ENCODE measurements around the gene SETDB2.

SETDB2 gene

GRCh38 chr13:49429121-49429520 is 15.0 kb upstream of the SETDB2 start:
- peaks cover 3% of the 10 kb centered on the region for H3K36me3 ChIP-seq (ENCODE audit: control insufficient read depth, insufficient read depth, low read length)
- no peak overlapping the region for H3K27ac ChIP-seq (ENCODE audit: low read depth, low read length, severe bottlenecking)
- no peaks in the 10 kb centered on the region for H3K9me3 ChIP-seq (ENCODE audit: control insufficient read depth, low read length)
- H3K4me1 ChIP-seq (ENCODE audit: control insufficient read depth, insufficient read depth, low read length, poor library complexity, severe bottlenecking) = no peaks in the 10 kb centered on the region
- no peak overlapping the region for H3K4me3 ChIP-seq (ENCODE audit: extremely low read depth, insufficient read depth, low read length, poor library complexity, severe bottlenecking)
- WGBS, 2 experiments (ENCODE audit: insufficient coverage in 2 of 2) = 80 to 93% methylated on average over 1 of the region's 1 CpG

GRCh38 chr13:49435992-49436391 is 8.1 kb upstream of the SETDB2 start:
- H3K36me3 ChIP-seq (ENCODE audit: control insufficient read depth, insufficient read depth, low read length) = peaks cover 3% of the 10 kb centered on the region
- H3K9me3 ChIP-seq (ENCODE audit: control insufficient read depth, low read length) = no peaks in the 10 kb centered on the region
- WGBS, 2 experiments (ENCODE audit: insufficient coverage in 2 of 2) = 100% methylated on average over 1 of the region's 1 CpG; no CpG with 5 or more reads in 1 of the 2 experiments
- no peak overlapping the region for H3K4me3 ChIP-seq (ENCODE audit: extremely low read depth, insufficient read depth, low read length, poor library complexity, severe bottlenecking)
- no peaks in the 10 kb centered on the region for H3K4me1 ChIP-seq (ENCODE audit: control insufficient read depth, insufficient read depth, low read length, poor library complexity, severe bottlenecking)
- no peak overlapping the region for H3K27ac ChIP-seq (ENCODE audit: low read depth, low read length, severe bottlenecking)

GRCh38 chr13:49436890-49437289 is 7.2 kb upstream of the SETDB2 start:
- no peak overlapping the region for H3K27ac ChIP-seq (ENCODE audit: low read depth, low read length, severe bottlenecking)
- WGBS, 2 experiments (ENCODE audit: insufficient coverage in 2 of 2) = 67 to 82% methylated on average over 1 to 2 of the region's 3 CpGs

GRCh38 chr13:49437705-49438104 is 6.4 kb upstream of the SETDB2 start:
- H3K4me1 ChIP-seq (ENCODE audit: control insufficient read depth, insufficient read depth, low read length, poor library complexity, severe bottlenecking) = no peaks in the 10 kb centered on the region
- no peak overlapping the region for H3K27ac ChIP-seq (ENCODE audit: low read depth, low read length, severe bottlenecking)
- H3K9me3 ChIP-seq (ENCODE audit: control insufficient read depth, low read length) = no peaks in the 10 kb centered on the region
- H3K36me3 ChIP-seq (ENCODE audit: control insufficient read depth, insufficient read depth, low read length) = peaks cover 6% of the 10 kb centered on the region
- WGBS, 2 experiments (ENCODE audit: insufficient coverage in 2 of 2) = 91 to 100% methylated on average over 5 of the region's 7 CpGs
- no peak overlapping the region for H3K4me3 ChIP-seq (ENCODE audit: extremely low read depth, insufficient read depth, low read length, poor library complexity, severe bottlenecking)

More at GRCh38 chr13:49436890-49437289, 7.2 kb upstream of the SETDB2 start:
- Histone ChIP-seq H3K9me3 (ENCODE audit: control insufficient read depth, low read length) (no peaks in the 10 kb centered on the region), H3K36me3 (ENCODE audit: control insufficient read depth, insufficient read depth, low read length) (peaks cover 7% of the 10 kb centered on the region), H3K4me1 (ENCODE audit: control insufficient read depth, insufficient read depth, low read length, poor library complexity, severe bottlenecking) (no peaks in the 10 kb centered on the region), H3K4me3 (ENCODE audit: extremely low read depth, insufficient read depth, low read length, poor library complexity, severe bottlenecking) (no peak overlapping the region)

GRCh38 chr13:49439609-49440008 is 4.5 kb upstream of the SETDB2 start:
- WGBS, 2 experiments (ENCODE audit: insufficient coverage in 2 of 2) = 100% methylated on average over 1 of the region's 2 CpGs; no CpG with 5 or more reads in 1 of the 2 experiments

GRCh38 chr13:49441312-49441711 is 2.8 kb upstream of the SETDB2 start:
- H3K4me3 ChIP-seq (ENCODE audit: extremely low read depth, insufficient read depth, low read length, poor library complexity, severe bottlenecking) = no peak overlapping the region
- WGBS, 2 experiments (ENCODE audit: insufficient coverage in 2 of 2) = 100% methylated on average over 2 of the region's 3 CpGs; no CpG with 5 or more reads in 1 of the 2 experiments
- H3K9me3 ChIP-seq (ENCODE audit: control insufficient read depth, low read length) = no peaks in the 10 kb centered on the region
- peaks cover 4% of the 10 kb centered on the region for H3K36me3 ChIP-seq (ENCODE audit: control insufficient read depth, insufficient read depth, low read length)
- H3K4me1 ChIP-seq (ENCODE audit: control insufficient read depth, insufficient read depth, low read length, poor library complexity, severe bottlenecking) = no peaks in the 10 kb centered on the region
- no peak overlapping the region for H3K27ac ChIP-seq (ENCODE audit: low read depth, low read length, severe bottlenecking)

More at GRCh38 chr13:49439609-49440008, 4.5 kb upstream of the SETDB2 start:
- Histone ChIP-seq H3K36me3 (ENCODE audit: control insufficient read depth, insufficient read depth, low read length) (peaks cover 4% of the 10 kb centered on the region), H3K9me3 (ENCODE audit: control insufficient read depth, low read length) (no peaks in the 10 kb centered on the region), H3K4me3 (ENCODE audit: extremely low read depth, insufficient read depth, low read length, poor library complexity, severe bottlenecking) (no peak overlapping the region), H3K4me1 (ENCODE audit: control insufficient read depth, insufficient read depth, low read length, poor library complexity, severe bottlenecking) (no peaks in the 10 kb centered on the region), H3K27ac (ENCODE audit: low read depth, low read length, severe bottlenecking) (no peak overlapping the region)

- H3K27ac ChIP-seq (ENCODE audit: low read depth, low read length, severe bottlenecking) = no peak overlapping the region
- no peaks in the 10 kb centered on the region for H3K4me1 ChIP-seq (ENCODE audit: control insufficient read depth, insufficient read depth, low read length, poor library complexity, severe bottlenecking)
- no CpG with 5 or more reads among the region's 2 CpGs for WGBS, 2 experiments (ENCODE audit: insufficient coverage in 2 of 2)
- peaks cover 4% of the 10 kb centered on the region for H3K36me3 ChIP-seq (ENCODE audit: control insufficient read depth, insufficient read depth, low read length)
- H3K9me3 ChIP-seq (ENCODE audit: control insufficient read depth, low read length) = no peaks in the 10 kb centered on the region
- no peak overlapping the region for H3K4me3 ChIP-seq (ENCODE audit: extremely low read depth, insufficient read depth, low read length, poor library complexity, severe bottlenecking)
These were observed 2.2 kb upstream of the SETDB2 start for GRCh38 chr13:49441846-49442245.

GRCh38 chr13:49443357-49443703 is 744 bp upstream of the SETDB2 start:
- 11 to 63% methylated on average over 1 to 4 of the region's 10 CpGs for WGBS, 2 experiments (ENCODE audit: insufficient coverage in 2 of 2)
- H3K9me3 ChIP-seq (ENCODE audit: control insufficient read depth, low read length) = no peaks in the 10 kb centered on the region
- no peaks in the 10 kb centered on the region for H3K4me1 ChIP-seq (ENCODE audit: control insufficient read depth, insufficient read depth, low read length, poor library complexity, severe bottlenecking)
- H3K27ac ChIP-seq (ENCODE audit: low read depth, low read length, severe bottlenecking) = peak overlapping the region; percentile 81
- H3K36me3 ChIP-seq (ENCODE audit: control insufficient read depth, insufficient read depth, low read length) = peaks cover 4% of the 10 kb centered on the region
- peak overlapping the region; percentile 73 for H3K4me3 ChIP-seq (ENCODE audit: extremely low read depth, insufficient read depth, low read length, poor library complexity, severe bottlenecking)

- Histone ChIP-seq H3K4me1 (ENCODE audit: control insufficient read depth, insufficient read depth, low read length, poor library complexity, severe bottlenecking) (no peaks in the 10 kb centered on the region), H3K9me3 (ENCODE audit: control insufficient read depth, low read length) (no peaks in the 10 kb centered on the region), H3K36me3 (ENCODE audit: control insufficient read depth, insufficient read depth, low read length) (peaks cover 4% of the 10 kb centered on the region), H3K4me3 (ENCODE audit: extremely low read depth, insufficient read depth, low read length, poor library complexity, severe bottlenecking) (peak overlapping the region; percentile 73), H3K27ac (ENCODE audit: low read depth, low read length, severe bottlenecking) (peak overlapping the region; percentile 77)
- WGBS, 2 experiments (ENCODE audit: insufficient coverage in 2 of 2) = 13 to 17% methylated on average over 21 of the region's 29 CpGs
These were observed 686 bp downstream of the SETDB2 start for GRCh38 chr13:49444524-49445395.

- Histone ChIP-seq H3K9me3 (ENCODE audit: control insufficient read depth, low read length) (no peaks in the 10 kb centered on the region), H3K4me1 (ENCODE audit: control insufficient read depth, insufficient read depth, low read length, poor library complexity, severe bottlenecking) (no peaks in the 10 kb centered on the region), H3K4me3 (ENCODE audit: extremely low read depth, insufficient read depth, low read length, poor library complexity, severe bottlenecking) (no peak overlapping the region), H3K27ac (ENCODE audit: low read depth, low read length, severe bottlenecking) (no peak overlapping the region), H3K36me3 (ENCODE audit: control insufficient read depth, insufficient read depth, low read length) (peaks cover 4% of the 10 kb centered on the region)
These were observed 2.4 kb downstream of the SETDB2 start for GRCh38 chr13:49446473-49446872.

- H3K4me1 ChIP-seq (ENCODE audit: control insufficient read depth, insufficient read depth, low read length, poor library complexity, severe bottlenecking) = no peaks in the 10 kb centered on the region
- H3K36me3 ChIP-seq (ENCODE audit: control insufficient read depth, insufficient read depth, low read length) = no peaks in the 10 kb centered on the region
- H3K9me3 ChIP-seq (ENCODE audit: control insufficient read depth, low read length) = no peaks in the 10 kb centered on the region
- WGBS, 2 experiments (ENCODE audit: insufficient coverage in 2 of 2) = no CpG with 5 or more reads among the region's 2 CpGs
- no peak overlapping the region for H3K27ac ChIP-seq (ENCODE audit: low read depth, low read length, severe bottlenecking)
- H3K4me3 ChIP-seq (ENCODE audit: extremely low read depth, insufficient read depth, low read length, poor library complexity, severe bottlenecking) = no peak overlapping the region
These were observed 4.7 kb downstream of the SETDB2 start for GRCh38 chr13:49448753-49449152.

All from mesodermal cell (in vitro differentiated cells).